Activated CD4-positive, alpha-beta T cell treated with anti-CD3 and anti-CD28 coated beads for 36 hours (primary cell): Measurements from ENCODE around the gene TRIM29. TPM values are rescaled to one million over a fixed set of nuclear protein-coding genes. Genes with fewer than 3 reads are reported as not detected.

Experiments used
- ATAC-seq: fragments of 200-7000 bp; cut with Tn5 transposase; one replicate; pipeline ENCODE4 v1.10.0; 2021; ENCODE audit warnings: mild to moderate bottlenecking, moderate library complexity
- CTCF ChIA-PET: fragments of 350-600 bp; sonication (Branson Sonifier 250); formaldehyde crosslinking; loops from one replicate; lab custom pipeline; 2021; ENCODE audit warnings: antibody characterized with exemption; lab: Charles Lee
- POLR2A ChIA-PET: fragments of 350-600 bp; sonication (Branson Sonifier 250); formaldehyde crosslinking; loops from one replicate; lab custom pipeline; 2021; ENCODE audit warnings: antibody characterized with exemption, inconsistent platforms; lab: Charles Lee
- DNase-seq: peaks from one replicate; pipeline ENCODE4 v3.0.0-alpha.2; 2020
- H3K27ac Mint-ChIP-seq: one replicate; pipeline ENCODE4 v1.8.0; 2021; ENCODE audit warnings: mixed read lengths
- H3K27me3 Mint-ChIP-seq: one replicate; pipeline ENCODE4 v1.8.0; 2021; ENCODE audit warnings: mixed read lengths
- H3K36me3 Mint-ChIP-seq: one replicate; pipeline ENCODE4 v1.8.0; 2021; ENCODE audit warnings: low read depth, mixed read lengths
- H3K4me1 Mint-ChIP-seq: one replicate; pipeline ENCODE4 v1.8.0; 2021; ENCODE audit warnings: mixed read lengths
- H3K4me3 Mint-ChIP-seq: one replicate; pipeline ENCODE4 v1.8.0; 2021; ENCODE audit warnings: mild to moderate bottlenecking, moderate library complexity, mixed read lengths
- H3K9me3 Mint-ChIP-seq: one replicate; pipeline ENCODE4 v1.8.0; 2021; ENCODE audit warnings: low read depth, mixed read lengths
- intact Hi-C, 2 experiments: fragments of 100-400 bp; cut with DNase I in 1 of 2; cut with micrococcal nuclease in 1 of 2; formaldehyde crosslinking; loops; one replicate each; pipeline versions ENCODE4 v1.14.2 to v1.15.1; 2022 to 2024; cut with DNase I, micrococcal nuclease
- total RNA-seq, 2 experiments: library from RNA; stranded (reverse); gene quantifications; one replicate each; pipeline ENCODE4 v1.2.3, GENCODE V29; 2021

The TRIM29 gene
- total RNA-seq, 2 experiments from 2014 or later = not detected

DNA sequence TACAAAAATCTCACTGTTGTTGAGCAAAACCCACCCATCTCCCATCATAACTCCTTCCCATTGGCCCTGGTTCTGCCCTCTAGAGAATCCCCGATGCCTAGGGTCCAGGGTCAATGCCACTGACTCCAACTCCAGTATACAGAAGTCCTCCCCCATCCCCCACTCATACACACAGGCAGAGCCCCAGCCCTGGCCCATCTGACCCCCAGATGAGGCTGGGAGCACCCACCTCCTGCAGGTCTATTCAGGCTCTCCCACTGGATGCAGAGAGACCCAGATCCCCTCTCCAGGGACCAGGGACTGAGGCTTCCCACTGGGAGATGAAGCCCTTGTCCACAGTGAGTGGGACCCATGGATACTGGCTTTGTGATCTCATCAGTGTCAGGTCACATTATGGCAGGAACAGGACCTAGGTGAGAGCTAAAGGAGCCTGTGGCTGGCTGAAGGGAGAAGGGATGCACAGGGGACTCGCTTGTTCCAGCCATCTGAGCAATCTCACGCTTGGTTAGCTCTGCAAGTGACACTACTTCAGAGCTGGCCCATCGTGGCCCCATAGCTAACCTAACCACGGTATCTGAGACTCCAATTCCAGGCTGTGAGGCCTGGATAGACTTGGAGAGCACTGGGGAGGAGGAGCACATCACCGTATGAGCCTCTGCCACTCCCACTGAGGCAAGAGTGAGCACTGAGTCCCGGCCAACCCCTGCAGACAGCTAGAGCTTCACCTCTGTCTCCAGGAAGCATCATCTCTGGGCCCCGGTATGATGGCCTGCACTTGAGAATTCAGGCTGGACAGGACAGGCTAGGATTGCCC lies 35.7 kb downstream of the TRIM29 start:
- Mint-ChIP-seq H3K27ac (no peak overlapping the region), H3K27me3 (peaks cover 8% of the 10 kb centered on the region), H3K9me3 (no peaks in the 10 kb centered on the region), H3K4me1 (no peaks in the 10 kb centered on the region), H3K4me3 (no peak overlapping the region), H3K36me3 (no peaks in the 10 kb centered on the region)
- DNase-seq (no peak), ATAC-seq (no peak)
- intact Hi-C loops = no loop called here
- POLR2A ChIA-PET = no interaction called here
- CTCF ChIA-PET = no interaction called here

DNA sequence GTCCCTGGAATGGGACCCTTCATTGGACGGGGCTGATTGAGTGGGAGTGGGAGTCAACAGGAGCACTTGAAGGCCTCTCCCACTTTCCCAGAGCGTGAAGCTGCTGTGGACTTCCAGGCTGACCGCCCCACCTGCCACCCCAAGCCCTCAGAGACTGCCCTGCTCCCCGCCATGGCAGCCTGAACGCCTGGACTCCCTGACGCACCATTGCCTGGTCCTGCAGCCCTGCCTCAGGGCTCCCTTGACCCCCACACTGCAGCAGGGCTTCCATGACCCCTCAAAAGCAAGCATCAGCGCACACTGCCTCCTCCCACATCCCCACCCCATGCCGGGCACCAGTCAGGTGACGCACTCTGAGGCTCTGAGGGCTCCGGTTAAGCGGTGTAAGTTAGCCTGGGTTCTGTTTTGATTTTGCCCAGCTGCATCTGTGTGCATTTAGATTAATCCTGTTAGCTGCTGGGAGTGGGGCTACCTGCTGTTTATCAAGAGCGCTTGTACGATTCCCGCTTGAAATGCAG lies 39.4 kb downstream of the TRIM29 start:
- intact Hi-C loops = no loop called here
- H3K36me3 Mint-ChIP-seq = no peaks in the 10 kb centered on the region
- no peak overlapping the region for H3K4me3 Mint-ChIP-seq
- peaks cover 9% of the 10 kb centered on the region for H3K27me3 Mint-ChIP-seq
- CTCF ChIA-PET = interaction anchor here (0.9 to 1.0 kb wide), 2 partner anchors 14 to 19 kb away, joined by 3 read pairs; no protein-coding TSS in a partner anchor
- no peak overlapping the region for H3K27ac Mint-ChIP-seq
- ATAC-seq = no peak
- no peak for DNase-seq
- no peaks in the 10 kb centered on the region for H3K9me3 Mint-ChIP-seq
- no peaks in the 10 kb centered on the region for H3K4me1 Mint-ChIP-seq
- POLR2A ChIA-PET = interaction anchor here (0.6 kb wide), 1 partner anchor 544 kb away, joined by 5 read pairs; no protein-coding TSS in a partner anchor

GRCh38 chr11:120097721-120098385 lies 40.1 kb downstream of the TRIM29 start:
- Mint-ChIP-seq H3K27me3 (peaks cover 8% of the 10 kb centered on the region), H3K9me3 (no peaks in the 10 kb centered on the region), H3K4me3 (no peak overlapping the region), H3K36me3 (no peaks in the 10 kb centered on the region), H3K27ac (no peak overlapping the region), H3K4me1 (no peaks in the 10 kb centered on the region)
- CTCF ChIA-PET = interaction anchor here (0.6 to 1.0 kb wide), 3 partner anchors 15 to 141 kb away, joined by 3 read pairs; no protein-coding TSS in a partner anchor
- DNase-seq (no peak), ATAC-seq (no peak)
- POLR2A ChIA-PET = interaction anchor here (0.6 kb wide), 1 partner anchor 543 kb away, joined by 5 read pairs; no protein-coding TSS in a partner anchor
- intact Hi-C loops = no loop called here

DNA sequence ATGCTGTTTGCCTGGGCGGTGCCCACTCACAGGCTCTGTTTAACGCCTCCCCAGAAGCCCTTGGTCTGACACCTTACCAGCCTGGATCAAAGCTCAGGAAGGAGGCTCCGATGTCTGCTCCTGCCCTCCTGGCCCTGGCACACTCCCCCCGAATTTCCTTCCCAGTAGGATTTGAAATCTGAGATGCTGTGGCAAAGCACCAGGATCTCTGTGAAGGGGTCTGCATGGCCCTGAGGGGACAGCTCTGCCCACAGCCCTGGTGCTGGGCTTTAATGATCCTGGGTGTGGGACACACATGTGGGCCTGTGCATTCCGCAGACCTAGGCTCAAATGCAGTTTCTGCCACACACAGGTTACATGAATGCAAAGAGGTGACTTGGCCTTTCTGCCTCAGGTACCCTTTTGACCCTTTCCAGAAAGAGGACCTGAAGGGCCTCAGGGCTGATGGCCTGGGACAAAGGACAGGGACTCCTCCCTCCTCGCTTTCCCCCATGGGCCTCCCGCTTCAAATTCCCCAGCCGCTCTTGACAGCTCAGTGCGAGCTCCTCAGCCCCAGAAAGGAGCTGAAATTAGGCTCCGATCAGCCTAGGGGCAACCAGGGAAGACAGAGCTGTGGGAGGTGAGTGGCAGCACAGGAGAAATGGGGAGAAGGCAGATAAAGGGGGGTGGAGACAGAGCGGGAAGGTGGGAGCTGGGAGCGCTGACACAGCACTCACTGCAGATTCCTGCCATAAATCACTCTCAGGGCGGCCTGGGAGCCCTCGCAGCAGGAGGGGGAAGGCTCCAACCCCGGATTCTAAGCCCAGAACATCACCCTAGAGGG lies 41.3 kb downstream of the TRIM29 start:
- H3K27ac Mint-ChIP-seq = no peak overlapping the region
- no peaks in the 10 kb centered on the region for H3K9me3 Mint-ChIP-seq
- H3K27me3 Mint-ChIP-seq = peaks cover 8% of the 10 kb centered on the region
- no peak for DNase-seq
- no peaks in the 10 kb centered on the region for H3K4me1 Mint-ChIP-seq
- ChIA-PET CTCF (interaction anchor here (2.1 kb wide), 1 partner anchor 12 kb away, joined by 11 read pairs; no protein-coding TSS in a partner anchor), POLR2A (no interaction called here)
- intact Hi-C loops = no loop called here
- no peak for ATAC-seq
- H3K4me3 Mint-ChIP-seq = no peak overlapping the region
- no peaks in the 10 kb centered on the region for H3K36me3 Mint-ChIP-seq

DNA sequence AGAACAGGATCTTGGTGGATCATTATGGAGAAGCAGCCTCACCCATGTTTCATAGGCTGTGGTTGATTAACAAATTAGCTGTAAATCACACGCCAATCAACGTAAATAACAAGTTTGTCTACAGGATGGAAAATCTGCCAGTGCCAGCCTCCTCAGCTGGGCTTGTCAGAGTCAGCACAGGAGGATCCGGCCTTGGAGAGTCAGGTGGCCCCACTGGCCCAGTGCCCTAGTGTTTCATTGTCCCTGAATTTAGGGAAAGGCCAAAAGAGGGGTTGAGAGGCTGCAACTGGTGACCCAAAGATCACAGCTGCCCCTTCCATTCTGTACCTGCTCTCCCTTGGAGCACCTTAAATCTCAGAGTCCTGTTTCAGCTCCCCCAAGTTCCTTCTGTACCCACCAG lies 42.4 kb downstream of the TRIM29 start:
- CTCF ChIA-PET = interaction anchor here (0.6 to 2.1 kb wide), 2 partner anchors 13 to 17 kb away, joined by 5 to 11 read pairs; no protein-coding TSS in a partner anchor
- H3K4me1 Mint-ChIP-seq = no peaks in the 10 kb centered on the region
- no peak for DNase-seq
- peaks cover 6% of the 10 kb centered on the region for H3K27me3 Mint-ChIP-seq
- POLR2A ChIA-PET = no interaction called here
- H3K4me3 Mint-ChIP-seq = no peak overlapping the region
- no peak for ATAC-seq
- no peak overlapping the region for H3K27ac Mint-ChIP-seq
- intact Hi-C loops = no loop called here
- H3K36me3 Mint-ChIP-seq = no peaks in the 10 kb centered on the region
- H3K9me3 Mint-ChIP-seq = no peaks in the 10 kb centered on the region

DNA sequence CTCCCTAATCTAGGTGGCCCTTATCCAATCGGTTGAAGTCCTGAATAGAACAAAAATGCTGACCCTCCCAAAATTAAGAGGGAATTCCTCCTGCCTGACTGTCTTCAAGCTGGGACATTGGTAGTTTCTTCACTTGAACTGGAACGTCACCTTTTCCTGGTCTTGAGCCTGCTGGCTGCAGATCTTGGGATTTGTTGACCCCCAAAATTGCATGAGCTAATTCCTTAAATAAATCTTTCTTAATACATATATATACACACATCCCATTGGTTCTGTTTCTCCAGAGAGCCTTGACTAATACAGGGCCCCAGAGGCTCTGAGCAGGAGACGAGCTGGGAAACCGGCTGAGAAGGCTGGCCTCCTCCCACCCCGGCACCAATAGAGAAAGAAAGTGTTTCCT lies 46.2 kb downstream of the TRIM29 start:
- Mint-ChIP-seq H3K27ac (no peak overlapping the region), H3K4me3 (no peak overlapping the region), H3K27me3 (peaks cover 2% of the 10 kb centered on the region), H3K4me1 (no peaks in the 10 kb centered on the region), H3K36me3 (no peaks in the 10 kb centered on the region), H3K9me3 (no peaks in the 10 kb centered on the region)
- no peak for ATAC-seq
- ChIA-PET CTCF (no interaction called here), POLR2A (no interaction called here)
- intact Hi-C loops = no loop called here
- DNase-seq = no peak

DNA sequence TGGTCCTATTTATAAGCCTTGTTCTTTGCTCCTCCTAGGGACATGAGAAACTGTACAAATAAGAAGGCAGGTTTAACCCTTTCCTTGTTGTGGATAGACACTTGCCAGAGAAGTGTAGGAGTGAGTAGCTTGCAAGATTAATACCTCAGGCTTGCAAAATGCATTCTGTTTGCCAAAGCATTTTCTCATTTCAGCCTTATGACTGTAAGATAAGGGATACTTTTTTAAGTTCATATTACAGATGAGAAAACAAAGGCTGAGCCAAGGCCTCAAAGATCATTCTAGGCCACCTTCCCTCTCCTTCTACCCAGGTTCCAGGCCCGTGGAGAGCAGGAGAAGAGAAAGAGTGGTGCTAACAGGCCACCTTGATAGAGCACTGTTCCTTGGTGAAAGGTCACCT lies 46.8 kb downstream of the TRIM29 start:
- ATAC-seq (no peak), DNase-seq (no peak)
- Mint-ChIP-seq H3K27ac (no peak overlapping the region), H3K4me3 (no peak overlapping the region), H3K36me3 (no peaks in the 10 kb centered on the region), H3K27me3 (peaks cover 2% of the 10 kb centered on the region), H3K4me1 (no peaks in the 10 kb centered on the region), H3K9me3 (no peaks in the 10 kb centered on the region)
- intact Hi-C loops = no loop called here
- ChIA-PET CTCF (no interaction called here), POLR2A (no interaction called here)

- no peak for DNase-seq
- ChIA-PET CTCF (no interaction called here), POLR2A (no interaction called here)
- no peak for ATAC-seq
- peaks cover 4% of the 10 kb centered on the region for H3K27me3 Mint-ChIP-seq
- no peaks in the 10 kb centered on the region for H3K36me3 Mint-ChIP-seq
- intact Hi-C loops = no loop called here
- H3K9me3 Mint-ChIP-seq = peaks cover 3% of the 10 kb centered on the region
- no peak overlapping the region for H3K4me3 Mint-ChIP-seq
- H3K4me1 Mint-ChIP-seq = no peaks in the 10 kb centered on the region
- H3K27ac Mint-ChIP-seq = no peak overlapping the region
These were observed 47.5 kb downstream of the TRIM29 start for GRCh38 chr11:120090411-120090810.

DNA sequence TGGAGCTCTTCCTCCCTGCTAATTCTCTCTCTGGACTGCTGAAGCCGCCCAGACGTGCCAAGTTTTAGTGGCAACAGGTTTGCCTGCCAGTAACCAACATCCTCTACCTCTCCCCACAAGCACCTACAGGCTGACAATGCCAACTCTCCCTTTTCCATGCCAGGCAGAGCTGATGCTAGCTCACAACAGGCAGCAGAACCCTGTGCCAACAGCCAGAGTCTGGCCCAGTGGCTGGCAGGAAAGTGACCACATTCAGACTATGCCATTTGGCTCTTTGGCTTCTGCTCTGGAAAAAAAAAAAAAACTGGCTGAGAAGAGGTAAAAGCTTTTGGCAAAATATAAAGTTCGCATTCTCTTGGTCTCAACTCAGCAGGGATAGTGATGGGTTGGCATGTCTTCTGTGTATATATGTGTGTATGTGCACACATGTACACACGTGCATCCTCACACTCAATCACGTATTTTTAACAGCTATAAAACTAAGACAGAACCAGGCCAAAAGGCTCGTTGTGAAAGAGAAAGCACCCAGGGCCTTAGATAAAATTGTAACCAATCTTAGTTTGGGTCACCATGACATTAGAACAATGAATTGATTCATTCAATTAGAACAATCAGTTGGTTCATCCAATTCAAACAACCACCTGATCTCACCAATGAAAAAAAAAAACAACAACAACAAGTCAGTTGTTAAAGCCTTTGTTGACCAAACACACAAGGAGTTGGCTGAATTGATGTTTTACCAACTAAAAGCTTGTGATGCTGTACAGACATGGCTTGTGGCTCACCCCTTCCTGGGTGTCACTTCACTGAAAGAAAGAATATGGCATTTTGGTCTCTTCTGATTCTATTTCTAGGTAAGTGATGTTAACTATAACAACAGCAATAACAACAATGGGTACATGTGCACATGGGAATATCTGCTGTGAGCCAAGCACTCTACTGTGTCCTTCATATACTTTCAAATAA lies 48.6 kb downstream of the TRIM29 start:
- Mint-ChIP-seq H3K4me1 (no peaks in the 10 kb centered on the region), H3K27ac (no peak overlapping the region), H3K36me3 (no peaks in the 10 kb centered on the region), H3K9me3 (peaks cover 3% of the 10 kb centered on the region), H3K27me3 (peaks cover 2% of the 10 kb centered on the region), H3K4me3 (no peak overlapping the region)
- CTCF ChIA-PET = interaction anchor here (1.0 kb wide), 1 partner anchor 10 kb away, joined by 3 read pairs; no protein-coding TSS in a partner anchor
- POLR2A ChIA-PET = interaction anchor here (0.7 kb wide), 1 partner anchor 422 kb away, joined by 3 read pairs; no protein-coding TSS in a partner anchor
- no peak for DNase-seq
- no peak for ATAC-seq
- intact Hi-C loops = no loop called here

DNA sequence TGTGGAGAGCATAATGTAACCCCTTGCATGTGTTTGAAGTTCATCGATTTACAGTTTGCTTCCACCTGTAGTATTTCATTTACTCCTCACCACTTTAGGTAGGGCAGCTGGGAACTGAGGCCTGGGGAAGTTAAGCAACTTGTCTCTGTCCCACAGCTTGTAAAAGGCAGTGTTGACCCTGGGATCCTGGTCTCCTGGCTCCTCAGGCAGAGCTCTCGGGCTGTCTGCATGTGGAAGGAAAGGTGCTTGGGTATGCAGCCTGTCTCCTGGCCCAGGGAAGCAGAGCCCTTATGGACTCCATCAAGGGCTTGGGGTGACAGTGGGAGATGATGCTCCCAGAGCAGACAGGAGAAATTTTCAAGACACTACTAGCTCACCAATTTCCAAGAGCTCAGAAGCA lies 49.9 kb downstream of the TRIM29 start:
- H3K9me3 Mint-ChIP-seq = peaks cover 6% of the 10 kb centered on the region
- H3K27ac Mint-ChIP-seq = no peak overlapping the region
- intact Hi-C loops = no loop called here
- no peak for DNase-seq
- H3K36me3 Mint-ChIP-seq = no peaks in the 10 kb centered on the region
- ChIA-PET CTCF (interaction anchor here (0.6 to 1.0 kb wide), 3 partner anchors 8 to 185 kb away, joined by 3 read pairs; no protein-coding TSS in a partner anchor), POLR2A (no interaction called here)
- H3K4me1 Mint-ChIP-seq = no peaks in the 10 kb centered on the region
- no peak overlapping the region for H3K4me3 Mint-ChIP-seq
- H3K27me3 Mint-ChIP-seq = peaks cover 2% of the 10 kb centered on the region
- no peak for ATAC-seq
